Left cardiac atrium (tissue), 2 donors: ENCODE results near the gene GNPDA2. TPM values are rescaled to one million over a fixed set of nuclear protein-coding genes. Genes with fewer than 3 reads are reported as not detected.

Source experiments
- total RNA-seq, 2 donors: library from RNA; stranded (reverse); fragmentation: NEBNext Ultra II Directional; extraction: Animal tissue kit (Norgen Biotek cat#: 25700); gene quantifications; one replicate each; pipeline ENCODE4 v1.2.1, GENCODE V29; 2021
- donor health status: DM: no; HTN: yes; CAD: no; lungs with severe emphysema.
- donor health status: DM: yes; HTN: yes; CAD: no.

GNPDA2 gene
- total RNA-seq, 2 donors from 2014 or later: 11.4 to 17.5 TPM

Other genes with a start within 250 kb of the GNPDA2 start
- 1 to 10 TPM; 1.4 to 2.0 TPM for gene YIPF7, start 74.9 kb downstream of the GNPDA2 start, total RNA-seq
- gene GUF1, start 48.1 kb downstream of the GNPDA2 start, total RNA-seq: 10 to 100 TPM; 16.5 to 17.1 TPM